ENCODE results near the gene CFAP73.

GRCh38 chr12:113165521-113166450 is 16.3 kb downstream of the CFAP73 start:
- TF ChIP-seq TAF1 (IDR thresholded peaks at IDR 0.05; ENCODE audit: borderline replicate concordance, low read depth, low read length) (no peak), POLR2A (IDR thresholded peaks at IDR 0.05; ENCODE audit: low read depth, low read length) (no peak), POLR2AphosphoS5 (IDR thresholded peaks at IDR 0.05; ENCODE audit: low read depth, low read length) (no peak)
